ENCODE results near the gene IL1A.

Gene IL1A

GRCh38 chr2:112757265-112757664 is 27.0 kb downstream of the IL1A start:
- FAIRE-seq = no peak

- no peak for FAIRE-seq
These were observed 28.1 kb downstream of the IL1A start for GRCh38 chr2:112756207-112756606.

- FAIRE-seq = no peak
These were observed 28.8 kb downstream of the IL1A start for GRCh38 chr2:112755444-112755843.

GRCh38 chr2:112754564-112754963 is 29.7 kb downstream of the IL1A start:
- no peak for FAIRE-seq

- FAIRE-seq = no peak
These were observed 31.6 kb downstream of the IL1A start for GRCh38 chr2:112752667-112753066.

GRCh38 chr2:112751451-112752197 is 32.7 kb downstream of the IL1A start:
- FAIRE-seq = no peak

GRCh38 chr2:112750560-112750843 is 33.8 kb downstream of the IL1A start:
- FAIRE-seq = no peak

GRCh38 chr2:112749755-112750559 is 34.3 kb downstream of the IL1A start:
- no peak for FAIRE-seq

GRCh38 chr2:112740527-112740926 is 43.8 kb downstream of the IL1A start:
- no peak for FAIRE-seq

GRCh38 chr2:112737542-112738232 is 46.6 kb downstream of the IL1A start:
- no peak for FAIRE-seq

- no peak for FAIRE-seq
These were observed 50.4 kb downstream of the IL1A start for GRCh38 chr2:112733871-112734270.

- no peak for FAIRE-seq
These were observed 50.8 kb downstream of the IL1A start for GRCh38 chr2:112733456-112733855.

GRCh38 chr2:112731479-112731878 is 52.8 kb downstream of the IL1A start:
- no peak for FAIRE-seq

GRCh38 chr2:112730791-112731190 is 53.5 kb downstream of the IL1A start:
- FAIRE-seq = no peak

- FAIRE-seq = no peak
These were observed 54.1 kb downstream of the IL1A start for GRCh38 chr2:112730216-112730615.

GRCh38 chr2:112728378-112729175 is 55.7 kb downstream of the IL1A start:
- no peak for FAIRE-seq

- FAIRE-seq = no peak
These were observed 56.3 kb downstream of the IL1A start for GRCh38 chr2:112728029-112728362.

GRCh38 chr2:112727276-112728028 is 56.8 kb downstream of the IL1A start:
- FAIRE-seq = no peak

GRCh38 chr2:112726487-112727190 is 57.7 kb downstream of the IL1A start:
- FAIRE-seq = peak; percentile 40

- no peak for FAIRE-seq
These were observed 58.5 kb downstream of the IL1A start for GRCh38 chr2:112725545-112726457.

Data from A204.1 (cell line).